Ammon's horn (tissue), 1 donor: ENCODE measurements around the gene SLX9.

ENCODE experiments used
- DNase-seq: peaks from one replicate; pipeline ENCODE4 v3.0.0-alpha.2; 2016; ENCODE audit warnings: low spot score

Gene SLX9

DNA sequence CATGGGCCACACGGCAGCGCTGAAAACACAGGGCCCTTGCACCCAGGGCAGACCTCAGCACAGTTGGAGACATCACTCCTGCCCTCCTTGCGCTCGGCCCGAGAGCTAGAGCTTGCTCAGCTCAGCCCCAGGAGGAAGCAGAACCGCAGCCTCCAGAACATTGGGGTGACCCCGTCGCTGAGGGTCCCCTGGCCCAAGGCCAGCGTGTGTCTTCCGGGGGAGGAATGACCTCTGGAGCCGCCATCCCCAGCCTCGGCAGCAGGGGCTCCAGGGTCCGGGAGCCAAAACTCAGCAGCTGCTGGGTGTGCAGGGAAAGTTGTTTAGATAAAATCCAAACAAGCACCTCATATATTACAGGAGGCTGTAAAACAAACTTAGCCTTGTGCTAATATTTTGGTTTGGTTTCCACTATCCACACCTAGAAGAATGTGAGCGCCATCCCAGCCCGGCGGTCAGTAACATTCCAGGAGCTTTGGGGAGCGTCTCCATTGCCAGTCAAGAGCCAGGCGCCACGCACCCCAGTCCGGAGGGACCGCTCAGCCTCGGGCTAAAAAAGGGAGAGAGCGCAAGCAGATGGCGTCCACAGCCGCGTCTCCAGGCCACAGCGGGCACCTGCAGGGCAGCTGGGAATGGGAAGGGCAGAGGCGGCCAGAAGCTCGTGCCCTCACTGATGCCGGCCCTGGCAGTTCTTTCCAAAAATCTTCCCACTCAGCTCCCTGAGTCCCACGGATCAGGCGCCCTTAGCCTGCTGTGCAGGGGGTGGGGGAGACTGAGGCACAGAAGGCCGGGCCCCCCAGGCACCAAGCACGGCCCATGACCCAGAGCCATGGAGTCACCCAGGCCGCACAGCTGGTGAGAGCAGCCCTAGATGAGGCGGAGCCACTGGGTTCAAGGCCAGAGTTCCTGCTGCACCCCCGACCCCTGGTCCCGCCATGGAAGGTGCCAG lies 52.0 kb downstream of the SLX9 start:
- no peak for DNase-seq

DNA sequence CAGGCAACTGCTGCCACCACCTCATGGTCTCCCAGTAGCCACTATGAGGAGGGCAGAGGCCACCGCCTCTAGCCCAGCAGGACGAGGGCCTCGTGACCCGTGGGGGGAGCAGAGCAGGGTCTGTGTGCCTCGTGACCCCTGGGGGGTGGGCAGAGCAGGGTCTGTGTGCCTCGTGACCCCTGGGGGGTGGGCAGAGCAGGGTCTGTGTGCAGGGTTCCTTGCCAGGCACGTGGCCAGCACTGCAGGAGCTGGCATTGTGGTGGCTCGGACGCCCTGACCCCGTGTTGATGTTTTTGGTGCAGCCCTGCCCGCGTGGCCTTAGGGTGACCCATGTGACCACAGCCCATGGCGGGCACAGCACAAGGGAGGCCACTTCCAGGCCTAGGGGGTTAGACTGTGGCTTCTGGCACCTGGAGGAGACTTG lies 52.8 kb downstream of the SLX9 start:
- no peak for DNase-seq

DNA sequence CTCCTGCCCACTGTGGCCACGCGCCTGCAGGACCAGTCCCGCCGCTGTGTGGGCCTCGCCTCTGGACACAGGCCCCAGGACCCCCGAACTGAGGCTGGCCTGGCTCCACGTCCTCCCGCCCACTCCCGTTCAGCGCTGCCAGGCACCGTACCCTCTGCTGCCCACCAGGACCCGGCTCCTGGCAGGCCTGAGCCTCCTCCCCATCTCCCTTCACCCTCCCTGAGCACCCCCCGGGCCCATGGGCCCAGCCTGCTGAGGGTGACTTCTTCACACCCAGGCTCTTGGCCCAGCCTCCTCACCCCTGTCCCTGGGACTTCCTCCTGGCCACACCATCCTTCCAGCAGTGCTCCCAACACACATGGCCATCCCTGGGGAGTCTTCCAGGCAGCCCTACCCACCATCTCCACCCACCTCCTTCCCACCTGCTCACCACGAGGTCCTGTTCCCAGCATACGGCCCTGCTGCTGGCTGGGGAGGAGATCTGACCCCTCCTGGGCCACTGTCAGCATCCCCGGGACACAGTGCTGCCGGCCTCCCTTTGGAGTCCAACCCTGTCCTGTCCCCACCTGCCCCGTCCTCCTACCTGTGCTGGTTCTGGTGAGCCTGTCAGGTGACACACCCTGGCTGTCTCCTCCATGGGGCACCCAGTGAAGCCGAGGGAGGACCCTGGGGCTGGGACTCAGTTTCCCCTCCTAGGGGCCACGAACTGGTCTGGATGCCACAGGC lies 53.7 kb downstream of the SLX9 start:
- no peak for DNase-seq

DNA sequence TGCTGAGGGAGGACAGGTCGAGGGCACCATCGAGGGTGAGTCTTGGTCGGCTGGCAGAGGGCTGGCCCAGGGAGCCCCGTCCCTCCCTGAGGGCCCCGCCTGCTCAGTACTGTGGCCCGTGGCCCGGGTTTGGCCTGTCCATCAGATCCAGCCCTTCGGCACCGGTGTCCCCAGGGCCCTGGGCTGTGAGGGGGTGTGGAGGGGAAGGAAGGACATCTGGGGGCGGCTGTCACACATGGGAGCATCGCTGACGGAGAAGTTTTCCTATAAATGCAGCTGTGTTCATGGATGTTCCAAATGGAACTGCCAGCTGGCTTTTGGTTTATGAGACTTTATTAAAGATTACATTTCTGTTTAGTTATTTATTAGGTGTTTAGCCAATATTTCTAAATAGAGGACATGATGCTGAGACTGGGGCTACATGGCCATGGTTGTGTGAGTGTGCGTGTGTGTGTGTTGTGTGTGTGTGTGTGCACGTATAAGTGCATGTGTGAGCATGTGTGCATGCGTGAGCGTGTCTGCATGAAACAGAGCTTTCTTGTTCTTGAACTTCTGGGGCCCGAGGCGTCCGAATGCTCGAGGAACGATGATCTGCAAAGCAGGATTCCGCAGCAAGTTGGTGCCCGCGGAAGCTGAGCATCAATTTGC lies 54.3 kb downstream of the SLX9 start:
- DNase-seq = no peak

DNA sequence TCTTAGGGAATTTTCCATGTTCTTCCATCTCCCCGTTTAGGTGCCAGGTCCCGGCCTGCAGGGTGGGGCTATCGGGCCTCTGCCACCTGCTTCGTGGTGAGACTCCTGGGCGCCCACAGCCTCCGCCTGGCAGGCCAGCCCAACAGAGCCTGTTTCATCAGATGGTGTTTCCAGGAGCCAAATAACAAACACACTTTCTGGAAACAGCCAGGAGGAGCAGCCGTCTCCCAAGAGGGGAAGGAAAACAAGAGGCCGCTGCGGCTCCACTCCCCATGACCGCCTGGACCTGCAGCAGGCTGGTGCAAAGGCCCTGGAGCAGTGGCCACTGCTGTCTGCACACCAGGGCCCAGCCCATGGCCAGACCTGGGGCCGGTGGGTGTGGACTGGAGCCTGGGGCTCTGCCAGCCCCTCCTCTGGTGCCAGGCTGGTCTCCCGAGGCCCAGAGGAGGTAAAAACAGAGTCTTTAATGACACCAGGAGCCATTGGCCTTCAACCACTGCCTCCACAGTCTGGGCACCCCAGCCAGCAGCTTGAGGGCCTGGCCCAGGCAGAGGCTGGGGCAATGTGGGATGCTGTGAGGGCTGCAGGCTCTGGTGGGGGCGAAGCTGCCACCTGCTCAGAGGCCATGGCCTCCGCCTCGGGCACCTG lies 55.0 kb downstream of the SLX9 start:
- no peak for DNase-seq

DNA sequence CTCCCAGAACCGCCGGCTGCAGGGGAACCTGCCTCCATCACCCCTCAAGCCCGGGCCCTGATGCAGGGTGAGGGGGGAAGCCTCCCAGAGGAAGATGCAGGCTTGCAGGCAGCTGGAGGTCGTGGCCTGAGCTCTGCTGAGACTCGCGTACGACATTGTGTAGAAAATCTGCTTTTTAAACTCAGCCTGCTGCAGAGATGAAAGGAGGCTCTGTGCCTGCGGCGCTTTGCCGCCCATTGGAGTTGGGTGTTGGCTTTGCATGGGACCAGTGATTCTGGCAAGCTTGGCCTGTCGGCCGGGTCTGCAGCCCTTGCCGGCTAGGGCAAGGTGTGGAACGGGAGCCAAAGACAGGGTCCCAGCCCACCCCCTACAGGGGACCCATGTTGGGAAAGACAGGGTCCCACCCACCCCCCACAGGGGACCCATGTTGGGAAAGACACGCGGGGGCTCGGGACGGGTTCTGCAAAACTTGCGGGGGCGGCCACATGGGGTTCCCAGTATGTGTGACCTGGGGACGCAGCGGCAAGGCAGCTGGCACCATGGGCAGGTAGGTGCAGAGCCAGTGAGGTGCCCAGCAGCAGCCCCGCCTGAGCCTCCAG lies 55.6 kb downstream of the SLX9 start:
- DNase-seq = no peak

DNA sequence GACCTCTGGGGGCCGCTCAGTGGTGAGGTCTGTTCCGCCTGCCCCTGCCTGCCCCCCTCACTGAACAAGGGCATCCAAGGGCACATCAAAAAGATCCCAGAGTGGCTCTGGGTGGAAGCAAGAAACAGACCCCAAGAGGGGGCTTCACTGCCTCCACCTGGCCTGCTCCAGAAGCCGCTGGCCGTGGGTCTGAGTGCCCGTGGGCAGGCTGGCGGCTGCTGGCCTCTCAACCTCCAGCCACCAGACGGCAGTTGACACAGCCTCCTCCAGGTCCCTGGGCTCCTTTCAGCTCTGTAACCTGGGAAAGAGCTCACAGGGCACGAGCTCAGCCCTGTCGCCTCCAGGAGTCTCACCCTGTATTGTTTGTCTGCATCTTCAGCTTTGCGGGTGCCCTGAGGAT lies 56.3 kb downstream of the SLX9 start:
- DNase-seq = no peak

DNA sequence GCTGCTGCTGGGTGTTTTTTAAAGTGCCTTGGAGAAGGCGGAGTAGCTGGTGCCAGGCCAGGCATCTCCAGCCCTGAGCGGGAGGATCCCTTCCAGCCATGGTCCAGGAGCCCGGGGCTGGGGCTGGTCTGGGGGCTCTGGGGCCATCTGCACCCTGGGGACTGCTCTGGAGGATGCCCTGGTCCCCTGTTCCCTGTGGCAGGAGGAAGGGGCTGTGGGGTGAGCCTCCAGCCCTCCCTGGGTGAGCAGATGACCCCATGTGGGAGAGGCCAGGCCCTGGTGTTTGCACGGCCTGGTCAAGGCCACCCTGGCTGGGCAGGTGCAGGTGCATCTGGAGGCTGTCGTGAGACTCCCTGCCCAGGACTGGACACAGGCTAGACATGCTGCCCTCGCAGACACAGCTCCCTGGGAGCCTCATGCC lies 56.7 kb downstream of the SLX9 start:
- no peak for DNase-seq

DNA sequence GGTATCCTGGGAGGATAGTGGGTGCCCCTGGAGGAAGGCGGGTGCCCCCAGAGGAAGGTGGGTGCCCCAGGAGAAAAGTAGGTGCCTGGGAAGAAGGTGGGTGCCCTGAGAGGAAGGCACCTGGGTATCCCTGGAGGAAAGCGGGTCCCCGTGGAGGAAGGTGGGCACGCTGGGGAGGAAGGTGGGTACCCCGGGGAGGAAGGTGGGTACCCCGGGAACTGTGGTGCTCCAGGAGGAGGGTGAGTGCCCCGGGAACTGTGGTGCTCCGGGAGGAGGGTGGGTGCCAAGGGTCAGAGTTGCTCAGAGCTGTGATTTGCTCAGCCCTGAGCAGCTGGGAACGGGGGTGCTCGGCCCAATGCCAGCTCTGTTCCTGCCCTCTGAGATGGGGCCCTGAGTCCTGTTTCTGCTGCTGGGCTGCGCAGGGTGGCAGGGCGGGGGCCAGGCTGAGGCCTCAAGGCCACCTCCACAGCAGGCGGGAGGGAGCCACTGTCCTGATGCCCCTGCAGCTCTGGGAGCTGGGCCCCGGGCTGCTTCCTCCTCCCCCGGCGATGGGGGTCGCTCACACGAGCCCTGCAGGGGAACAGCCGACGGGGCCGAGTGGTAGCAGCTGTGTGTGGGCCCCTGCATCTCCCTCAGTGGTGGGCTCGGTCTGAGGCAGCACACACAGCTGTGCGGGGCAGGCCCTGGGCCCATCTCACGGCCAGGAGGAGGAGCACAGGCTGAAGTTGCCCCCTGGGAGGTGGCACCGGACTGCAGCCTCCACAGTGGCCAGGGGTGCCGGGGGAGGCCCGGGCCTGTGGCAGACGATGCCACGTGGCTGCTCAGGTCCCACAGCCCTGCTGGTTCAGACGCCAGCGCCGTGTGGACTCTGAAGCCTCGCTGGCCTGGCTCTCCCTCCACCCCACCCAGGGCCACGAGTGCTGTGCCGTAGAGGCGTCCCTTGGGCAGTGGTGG lies 57.4 kb downstream of the SLX9 start:
- DNase-seq = no peak

DNA sequence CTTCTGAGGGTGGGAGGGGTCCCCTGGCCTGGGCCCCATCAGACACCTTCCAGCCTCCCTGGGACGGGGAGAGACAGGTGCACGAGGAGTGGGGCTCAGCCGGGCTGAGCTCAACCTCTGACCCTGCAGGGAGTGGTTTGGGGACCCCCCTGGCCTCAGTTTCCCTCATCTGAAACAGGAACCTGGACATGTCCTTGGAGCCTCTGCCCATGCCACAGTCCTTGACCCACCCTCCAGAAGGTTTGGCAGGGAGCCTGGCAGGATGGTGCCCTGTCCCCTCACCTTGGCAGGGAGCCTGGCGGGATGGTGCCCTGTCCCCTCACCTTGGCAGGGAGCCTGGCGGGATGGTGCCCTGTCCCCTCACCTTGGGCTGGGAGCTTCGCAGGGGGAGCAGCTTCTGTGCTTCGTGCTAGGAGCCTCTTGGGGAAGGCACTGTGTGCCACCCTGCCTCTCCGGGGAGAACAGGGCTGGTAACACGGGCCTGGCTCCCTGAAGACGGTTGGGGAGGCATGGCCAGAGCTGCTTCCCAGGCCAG lies 58.3 kb downstream of the SLX9 start:
- DNase-seq = no peak

DNA sequence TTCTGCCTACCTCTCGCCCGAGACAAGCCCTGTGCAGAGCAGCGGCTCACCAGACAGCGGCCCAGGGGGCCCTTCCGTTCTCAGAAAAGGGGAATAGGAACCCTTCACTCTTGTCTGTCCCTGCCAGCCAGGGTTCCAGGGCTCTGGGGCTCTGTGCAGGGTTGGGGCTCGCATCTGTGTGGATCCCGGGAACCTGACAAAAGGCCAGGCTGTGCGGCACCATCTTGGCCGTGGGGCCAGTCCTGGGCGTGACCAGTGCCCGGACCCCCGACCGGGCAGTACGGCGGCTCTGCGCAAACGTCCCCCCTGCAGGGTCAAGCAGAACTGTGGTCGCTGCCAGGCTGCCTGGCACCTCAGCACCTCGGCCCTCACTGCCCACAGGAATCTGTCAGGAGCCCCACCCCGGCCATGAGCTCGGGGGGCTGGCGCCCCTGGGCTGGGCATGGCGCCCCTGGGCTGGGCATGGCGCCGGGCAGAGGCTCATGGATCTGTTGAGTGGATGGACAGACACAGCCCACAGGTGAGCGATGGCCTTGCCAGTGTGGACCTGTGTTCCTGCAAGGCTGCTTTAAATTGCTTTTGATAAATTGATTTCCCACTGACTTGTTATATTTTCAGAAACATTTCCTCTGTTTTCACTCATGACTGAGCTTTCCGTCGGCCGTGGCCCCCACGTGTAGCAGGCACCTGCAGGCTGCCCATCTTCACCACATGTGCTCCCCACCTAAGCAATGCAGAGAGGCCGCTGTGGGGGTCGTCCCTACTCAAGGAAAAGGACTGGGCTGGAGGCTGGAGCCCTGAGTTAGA lies 59.0 kb downstream of the SLX9 start:
- no peak for DNase-seq

DNA sequence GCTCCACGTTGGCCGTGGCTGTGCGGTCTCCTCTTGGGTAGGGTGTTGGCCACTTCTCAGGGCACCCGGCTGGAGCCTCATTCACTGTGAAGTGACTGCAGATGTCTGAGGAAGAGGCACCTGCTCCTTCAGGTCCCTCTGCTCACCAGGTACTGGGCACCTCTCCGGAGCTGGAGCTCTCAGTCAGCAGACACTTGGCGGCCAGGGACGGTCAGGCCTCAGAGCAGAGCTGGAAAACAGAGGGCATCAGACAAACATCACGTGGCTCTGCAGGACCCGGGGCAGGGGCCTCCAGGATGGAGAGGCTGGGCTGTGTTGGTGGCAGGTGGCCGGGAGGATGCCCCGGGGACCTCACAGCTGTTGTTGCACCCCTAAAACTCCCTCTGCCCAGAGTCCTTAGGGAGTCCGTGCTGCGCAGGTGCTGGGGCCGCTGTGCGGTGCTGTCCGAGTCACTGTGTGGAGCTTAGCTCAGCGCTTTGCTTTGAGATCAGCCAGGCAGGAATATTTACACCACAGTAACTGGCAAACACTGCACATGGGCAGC lies 59.7 kb downstream of the SLX9 start:
- no peak for DNase-seq

DNA sequence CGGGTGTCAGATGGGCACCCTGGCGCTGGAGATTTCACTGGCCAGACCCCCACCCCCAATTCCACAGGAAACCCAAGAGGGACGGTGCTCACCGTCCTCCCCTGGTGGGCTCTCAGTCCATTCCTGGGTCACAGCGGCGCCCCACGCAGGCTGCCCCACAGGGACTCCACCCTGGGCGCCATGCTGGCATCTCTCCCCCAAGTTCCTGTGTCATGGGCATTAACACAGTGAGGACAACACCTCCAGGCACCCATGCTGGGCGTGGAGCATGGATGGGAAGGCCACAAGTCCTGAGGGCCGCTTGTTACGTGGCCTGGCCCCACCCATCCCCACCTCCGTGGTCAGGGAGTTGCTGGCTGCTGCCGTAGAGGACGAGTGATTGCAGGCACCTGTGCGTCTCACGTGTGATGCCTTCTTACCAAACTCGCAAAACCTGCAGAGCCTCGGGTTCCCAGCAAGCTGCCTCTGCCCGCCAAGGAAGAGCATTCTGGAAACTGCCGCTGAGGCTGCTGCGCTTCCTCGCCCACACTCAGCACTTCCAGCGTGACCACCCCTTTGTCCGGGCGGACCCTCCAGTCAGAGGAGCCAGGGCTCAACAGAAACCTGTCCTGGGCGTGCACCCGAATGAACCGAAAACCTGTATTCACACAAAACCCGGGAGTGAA lies 60.3 kb downstream of the SLX9 start:
- DNase-seq = no peak

DNA sequence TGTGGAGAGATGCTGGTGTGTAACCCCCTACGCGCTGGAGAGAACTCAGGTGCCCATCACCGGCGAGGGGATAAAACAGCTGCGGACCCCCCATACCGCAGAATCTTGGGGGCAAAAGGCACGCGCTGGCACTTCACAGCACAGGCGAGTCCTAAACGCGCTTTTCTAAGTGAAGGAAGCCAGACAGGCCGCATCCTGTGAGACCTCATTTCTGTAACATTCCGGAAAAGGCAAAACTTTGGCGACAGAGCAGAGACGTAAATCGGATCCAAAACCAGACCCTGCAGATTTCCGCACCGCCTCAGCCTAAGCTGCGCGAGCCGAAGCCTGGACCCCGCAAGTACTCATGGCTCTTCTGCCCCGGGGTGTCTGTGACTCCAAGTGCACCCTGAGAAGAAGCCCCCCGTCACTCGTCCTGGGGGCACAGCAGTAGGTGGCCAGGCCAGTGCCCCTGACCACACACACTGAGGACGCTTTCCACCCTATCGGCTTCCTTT lies 60.9 kb downstream of the SLX9 start:
- no peak for DNase-seq

DNA sequence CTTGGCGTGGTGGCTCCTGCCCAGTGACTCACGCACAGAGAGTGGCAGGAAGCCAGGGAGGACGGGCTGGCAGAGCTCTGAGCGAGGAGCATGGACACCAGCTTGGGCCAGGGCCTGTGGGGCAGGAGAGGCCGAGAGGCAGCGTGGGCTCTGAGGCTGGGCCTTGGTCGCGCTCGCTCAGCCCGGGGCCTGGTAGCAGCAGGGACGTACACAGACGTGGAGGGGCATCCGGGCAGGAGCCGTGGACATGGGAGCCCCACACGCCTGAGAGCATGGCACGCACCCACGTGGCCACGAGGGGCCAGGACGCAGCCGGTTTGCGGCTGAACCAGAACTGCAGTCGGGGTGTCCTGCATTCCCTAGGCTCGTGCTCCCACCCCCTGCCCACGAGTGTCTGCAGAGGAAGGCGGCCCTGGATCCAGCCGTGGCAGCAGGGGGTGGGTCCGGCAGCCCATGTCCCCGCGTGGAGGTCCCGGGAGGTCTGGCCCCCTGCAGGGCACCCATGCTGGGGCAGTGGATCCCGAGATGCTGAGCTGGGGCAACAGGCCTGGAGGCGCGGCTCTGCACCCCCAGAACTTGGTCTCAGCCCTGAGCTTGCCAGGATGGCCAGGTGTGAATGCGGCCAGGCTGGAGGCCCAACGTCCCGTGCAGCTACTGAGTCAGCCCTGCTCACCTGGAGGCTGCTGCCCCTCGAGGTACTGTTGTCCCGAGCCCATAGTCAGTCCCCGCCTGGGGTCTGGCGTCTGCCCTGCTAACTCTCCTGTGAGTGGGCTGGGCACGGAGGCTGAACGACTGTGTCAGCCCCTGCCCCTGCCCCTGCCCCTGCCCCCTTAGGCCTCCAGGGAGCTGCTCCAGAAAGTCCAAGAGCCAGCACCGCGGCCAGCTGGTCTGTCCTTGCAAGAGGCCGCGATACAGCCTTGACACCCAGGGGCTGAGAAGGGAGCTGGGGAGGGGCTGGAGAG lies 61.6 kb downstream of the SLX9 start:
- peak; percentile 35 for DNase-seq

DNA sequence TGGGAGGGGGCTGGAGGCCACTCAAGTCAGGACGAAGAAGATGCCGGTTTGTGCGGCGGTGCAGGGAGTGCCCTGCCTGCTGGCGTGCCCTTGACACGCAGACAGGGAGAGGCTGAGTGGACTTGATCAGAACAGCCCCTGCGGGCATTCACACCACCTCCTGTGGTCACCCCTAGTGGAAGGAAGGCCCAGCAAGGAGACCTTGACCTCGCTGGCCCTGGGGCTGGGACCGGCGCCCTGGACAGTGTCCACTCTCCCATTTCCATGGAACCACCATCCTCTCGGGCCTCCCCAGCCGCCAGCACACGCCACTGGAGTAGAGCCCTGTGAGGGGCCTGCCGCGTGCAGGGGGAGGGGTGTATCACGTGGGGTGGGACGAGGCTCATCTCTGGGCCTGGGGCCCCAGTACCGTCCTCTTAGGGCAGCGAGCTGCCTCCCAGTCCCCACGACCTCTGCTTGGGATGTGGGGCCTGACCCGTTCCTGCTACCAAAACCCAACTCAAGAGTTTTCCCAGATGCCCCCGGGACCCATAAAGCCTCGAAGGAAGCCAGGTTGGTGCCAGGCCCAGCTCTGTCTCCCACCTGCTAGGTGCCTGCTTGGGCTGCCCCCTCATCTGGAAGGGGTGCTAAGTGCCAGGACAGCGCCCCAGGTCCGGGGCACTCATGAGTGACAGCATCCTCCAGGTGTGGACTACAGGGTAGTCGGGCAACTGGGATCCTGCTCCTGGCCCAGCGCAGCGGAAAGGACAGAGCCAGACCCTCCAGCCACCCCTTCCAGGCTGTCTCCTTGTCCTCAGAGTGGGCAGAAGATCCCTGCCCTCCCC lies 62.8 kb downstream of the SLX9 start:
- DNase-seq = no peak
